GM18861 (cell line): Measurements from ENCODE around the gene NCK2.

Experiments
- ATAC-seq: cut with Tn5 transposase; IDR thresholded peaks from one replicate; pipeline ENCODE4 v1.9.1; 2021; ENCODE audit not compliant: unreplicated experiment

NCK2 gene

GRCh38 chr2:105917226-105917625 is 172.5 kb downstream of the NCK2 start:
- no peak for ATAC-seq

GRCh38 chr2:105917688-105918087 is 173.0 kb downstream of the NCK2 start:
- ATAC-seq, result no peak

GRCh38 chr2:105919191-105919811 is 174.6 kb downstream of the NCK2 start:
- ATAC-seq, result no peak

GRCh38 chr2:105919826-105920225 is 175.1 kb downstream of the NCK2 start:
- no peak for ATAC-seq

GRCh38 chr2:105924271-105924670 is 179.6 kb downstream of the NCK2 start:
- ATAC-seq, result no peak

GRCh38 chr2:105924932-105925331 is 180.2 kb downstream of the NCK2 start:
- no peak for ATAC-seq

GRCh38 chr2:105925390-105925789 is 180.7 kb downstream of the NCK2 start:
- ATAC-seq, result no peak

GRCh38 chr2:105926960-105927678 is 182.4 kb downstream of the NCK2 start:
- ATAC-seq, result no peak

GRCh38 chr2:105928086-105928485 is 183.4 kb downstream of the NCK2 start:
- ATAC-seq, result no peak

- ATAC-seq, result no peak
Observed at GRCh38 chr2:105928563-105928962, 183.9 kb downstream of the NCK2 start.

GRCh38 chr2:105929516-105929915 is 184.8 kb downstream of the NCK2 start:
- no peak for ATAC-seq

GRCh38 chr2:105932582-105932981 is 187.9 kb downstream of the NCK2 start:
- ATAC-seq, result no peak

- no peak for ATAC-seq
Observed at GRCh38 chr2:105933906-105934305, 189.2 kb downstream of the NCK2 start.

- ATAC-seq, result no peak
Observed at GRCh38 chr2:105934467-105934866, 189.8 kb downstream of the NCK2 start.

GRCh38 chr2:105935063-105935462 is 190.4 kb downstream of the NCK2 start:
- ATAC-seq, result no peak

- no peak for ATAC-seq
Observed at GRCh38 chr2:105936954-105937353, 192.2 kb downstream of the NCK2 start.

GRCh38 chr2:105937498-105938097 is 192.9 kb downstream of the NCK2 start:
- no peak for ATAC-seq
